Measurements from ENCODE around the gene ITGAL.

- TF ChIP-seq CTCF (IDR thresholded peaks at IDR 0.05) (no peak), POLR2A (IDR thresholded peaks at IDR 0.05) (no peak)
These were observed 80.4 kb downstream of the ITGAL start for GRCh38 chr16:30552956-30553355.
